Measurements from ENCODE around the gene FARP1.

GRCh38 chr13:98190889-98191444 is 48.1 kb downstream of the FARP1 start:
- TF ChIP-seq CTCF (IDR thresholded peaks at IDR 0.05) = no peak
- TF ChIP-seq POLR2A (IDR thresholded peaks at IDR 0.05) = no peak
